Stimulated activated CD4-positive, alpha-beta T cell treated with anti-CD3 and anti-CD28 coated beads, Interleukin-12 subunit alpha, Interleukin-12 subunit beta, amount 100 ng/mL, for 24 hours (primary cell): ENCODE measurements around the gene KLHDC10.
A peak's percentile ranks its signal among the peaks of the same experiment; 100 is the strongest.
"Not testable (repeated sequence)": the region's sequence is repeated elsewhere in the genome, so short reads cannot be mapped to it uniquely, and the experiment has no call there.

Source experiments
- DNase-seq, 2 experiments: peaks; one replicate each; pipeline ENCODE4 v3.0.0-alpha.2; 2020; ENCODE audit warnings: low read depth in 2 of 2

KLHDC10 gene

GRCh38 chr7:130069978-130070860, at the start of gene KLHDC10:
Gene KLHDC10 (plus strand): TSS chr7:130070534. CDS start chr7:130070644, 110 bp downstream.
- DNase-seq = peak; percentile 90 to 94

- DNase-seq = no peak
Observed at GRCh38 chr7:130021105-130021834, 49.1 kb upstream of the KLHDC10 start.

- no peak for DNase-seq
Observed at GRCh38 chr7:130022115-130022514, 48.2 kb upstream of the KLHDC10 start.

GRCh38 chr7:130022623-130023175, 47.6 kb upstream of the KLHDC10 start:
- DNase-seq = no peak

GRCh38 chr7:130024390-130024789, 45.9 kb upstream of the KLHDC10 start:
- no peak for DNase-seq

GRCh38 chr7:130032698-130033097, 37.6 kb upstream of the KLHDC10 start:
- no peak for DNase-seq

- no peak for DNase-seq
Observed at GRCh38 chr7:130037703-130038102, 32.6 kb upstream of the KLHDC10 start.

GRCh38 chr7:130040576-130040975, 29.8 kb upstream of the KLHDC10 start:
- no peak for DNase-seq

- DNase-seq = no peak
Observed at GRCh38 chr7:130047831-130048230, 22.5 kb upstream of the KLHDC10 start.

GRCh38 chr7:130048906-130049305, 21.4 kb upstream of the KLHDC10 start:
- DNase-seq = no peak

GRCh38 chr7:130052250-130052649, 18.1 kb upstream of the KLHDC10 start:
- not testable (repeated sequence) for DNase-seq

- DNase-seq = not testable (repeated sequence)
Observed at GRCh38 chr7:130055198-130055597, 15.1 kb upstream of the KLHDC10 start.

GRCh38 chr7:130062246-130062645, 8.1 kb upstream of the KLHDC10 start:
- no peak for DNase-seq

- DNase-seq = peak; percentile 41 to 79
Observed at GRCh38 chr7:130063036-130063435, 7.3 kb upstream of the KLHDC10 start.

- DNase-seq = not testable (repeated sequence)
Observed at GRCh38 chr7:130064580-130064926, 5.8 kb upstream of the KLHDC10 start.

GRCh38 chr7:130065500-130066152, 4.7 kb upstream of the KLHDC10 start:
- DNase-seq = no peak

- DNase-seq = no peak
Observed at GRCh38 chr7:130069179-130069977, 956 bp upstream of the KLHDC10 start.

- no peak for DNase-seq
Observed at GRCh38 chr7:130070861-130071622, 708 bp downstream of the KLHDC10 start.

GRCh38 chr7:130071701-130072622, 1.6 kb downstream of the KLHDC10 start:
- peak; percentile 30 to 33 for DNase-seq
